Astrocyte of the spinal cord (primary cell): ENCODE measurements around the gene BTBD2.

ENCODE experiments used
- DNase-seq: peaks from one replicate; pipeline ENCODE4 v3.0.0; 2011; ENCODE audit warnings: low read depth, low spot score
- H3K4me3 ChIP-seq: 2 replicates; pipeline ENCODE4 v1.5.1; 2011; ENCODE audit warnings: low read depth, mild to moderate bottlenecking, low read length, moderate library complexity
- in situ Hi-C: cut with HindIII; loops from 2 replicates; pipeline ENCODE4 v1.10.0; 2017; ENCODE audit warnings: low sequenced_read_pairs
- TF ChIP-seq, protein P1 (sequence below): IDR thresholded peaks from 2 replicates; pipeline ENCODE4 v1.5.1; 2012; ENCODE audit warnings: low read depth, mild to moderate bottlenecking, low read length, inconsistent platforms

The BTBD2 gene

DNA sequence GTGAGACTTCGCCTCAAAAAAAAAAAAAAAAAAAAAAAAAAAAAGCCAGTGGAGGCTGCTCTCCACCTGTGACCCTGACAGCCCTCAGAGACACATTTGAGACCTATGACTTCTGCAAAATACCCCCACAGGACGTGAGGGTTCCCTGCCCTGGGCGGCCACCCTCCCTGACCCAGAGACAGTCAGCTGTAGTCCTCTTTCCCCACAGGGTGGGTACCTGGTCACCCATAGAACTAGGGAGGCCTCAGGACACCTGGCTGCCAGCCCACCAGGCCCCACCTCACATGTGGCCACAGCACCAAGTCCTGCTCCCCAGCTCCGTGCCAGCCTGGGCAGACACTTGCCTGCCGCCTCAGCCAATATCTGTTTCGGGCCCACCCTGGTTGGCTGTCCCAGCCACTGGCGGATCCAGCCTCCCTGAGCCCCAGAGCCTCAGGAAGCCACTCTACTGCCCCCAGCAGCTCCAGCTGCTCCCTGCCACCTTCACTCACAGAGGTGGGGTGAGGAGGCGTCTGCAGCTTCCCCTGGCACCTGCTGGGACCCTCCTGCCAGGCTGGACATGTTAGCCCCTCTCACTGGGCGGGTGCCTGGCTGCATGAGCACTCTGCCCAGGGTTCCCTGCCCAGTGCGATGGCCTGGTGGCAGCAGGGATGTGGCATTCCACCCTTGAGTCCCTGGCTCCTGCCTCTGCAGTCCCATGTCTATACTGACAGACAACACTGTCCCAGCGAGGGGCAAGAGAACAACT, 28.6 kb upstream of the BTBD2 start:
- no peak for DNase-seq
- no peak overlapping the region for H3K4me3 ChIP-seq
- TF ChIP-seq, protein P1, sequence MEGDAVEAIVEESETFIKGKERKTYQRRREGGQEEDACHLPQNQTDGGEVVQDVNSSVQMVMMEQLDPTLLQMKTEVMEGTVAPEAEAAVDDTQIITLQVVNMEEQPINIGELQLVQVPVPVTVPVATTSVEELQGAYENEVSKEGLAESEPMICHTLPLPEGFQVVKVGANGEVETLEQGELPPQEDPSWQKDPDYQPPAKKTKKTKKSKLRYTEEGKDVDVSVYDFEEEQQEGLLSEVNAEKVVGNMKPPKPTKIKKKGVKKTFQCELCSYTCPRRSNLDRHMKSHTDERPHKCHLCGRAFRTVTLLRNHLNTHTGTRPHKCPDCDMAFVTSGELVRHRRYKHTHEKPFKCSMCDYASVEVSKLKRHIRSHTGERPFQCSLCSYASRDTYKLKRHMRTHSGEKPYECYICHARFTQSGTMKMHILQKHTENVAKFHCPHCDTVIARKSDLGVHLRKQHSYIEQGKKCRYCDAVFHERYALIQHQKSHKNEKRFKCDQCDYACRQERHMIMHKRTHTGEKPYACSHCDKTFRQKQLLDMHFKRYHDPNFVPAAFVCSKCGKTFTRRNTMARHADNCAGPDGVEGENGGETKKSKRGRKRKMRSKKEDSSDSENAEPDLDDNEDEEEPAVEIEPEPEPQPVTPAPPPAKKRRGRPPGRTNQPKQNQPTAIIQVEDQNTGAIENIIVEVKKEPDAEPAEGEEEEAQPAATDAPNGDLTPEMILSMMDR, result no peak
- in situ Hi-C loops, result no loop called here

DNA sequence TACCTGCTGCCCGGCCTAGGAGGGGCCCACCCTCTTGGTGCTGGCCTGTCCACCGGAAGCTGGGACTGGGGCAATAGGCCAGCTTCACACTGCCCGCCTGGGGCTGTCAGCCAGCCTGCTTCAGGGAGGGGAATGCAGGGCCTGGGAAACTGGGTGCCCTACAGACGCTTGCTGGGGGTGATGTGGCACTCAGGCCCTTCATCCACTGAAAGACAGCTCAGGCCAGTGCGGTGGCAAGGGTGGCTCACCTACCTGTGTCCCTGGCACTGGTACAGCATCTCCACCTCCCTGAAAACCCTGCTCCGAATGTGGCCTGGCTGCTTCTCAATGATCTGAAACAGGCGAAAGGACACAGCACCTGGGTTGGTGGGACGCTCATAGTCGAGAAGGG, 27.7 kb upstream of the BTBD2 start:
- no peak for DNase-seq
- H3K4me3 ChIP-seq, result no peak overlapping the region
- in situ Hi-C loops, result no loop called here
- TF ChIP-seq, protein P1, result no peak

DNA sequence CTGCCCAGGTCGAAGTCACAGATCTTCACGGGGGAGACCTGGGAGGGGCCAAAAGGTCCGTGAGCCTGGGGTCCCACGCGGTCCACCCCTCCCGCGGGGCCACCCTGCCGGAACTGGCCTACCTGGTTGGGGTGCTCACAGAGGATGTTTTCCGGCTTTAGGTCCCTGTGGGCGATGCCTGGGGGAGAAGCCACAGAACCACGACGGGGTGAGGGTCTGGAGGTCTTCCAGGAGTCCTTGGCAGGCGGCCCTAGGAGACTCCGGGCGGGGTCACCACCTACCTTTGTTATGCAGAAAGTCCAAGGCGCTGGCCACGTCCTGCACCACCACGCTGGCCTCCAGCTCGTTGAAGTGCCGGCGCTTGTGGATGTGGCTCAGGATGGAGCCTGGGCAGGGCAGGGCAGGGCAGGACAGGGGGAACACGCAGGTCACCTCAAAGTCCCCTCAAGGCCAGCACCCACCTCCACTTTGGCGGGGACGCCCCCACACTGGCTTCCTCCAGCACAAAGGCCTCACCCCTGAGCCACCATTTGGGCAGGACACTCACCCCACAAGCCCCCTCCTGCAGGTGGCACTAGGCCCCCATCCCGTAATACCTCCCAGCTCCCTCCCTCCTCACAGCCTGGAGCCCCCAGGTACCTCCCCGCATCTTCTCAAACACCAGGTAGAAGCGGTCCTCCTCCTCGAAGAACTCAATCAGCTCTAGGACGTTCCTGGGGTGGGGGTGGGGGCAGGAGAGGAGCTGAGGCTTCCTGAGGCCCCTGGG, 27.2 kb upstream of the BTBD2 start:
- in situ Hi-C loops, result no loop called here
- H3K4me3 ChIP-seq, result no peak overlapping the region
- DNase-seq, result no peak

DNA sequence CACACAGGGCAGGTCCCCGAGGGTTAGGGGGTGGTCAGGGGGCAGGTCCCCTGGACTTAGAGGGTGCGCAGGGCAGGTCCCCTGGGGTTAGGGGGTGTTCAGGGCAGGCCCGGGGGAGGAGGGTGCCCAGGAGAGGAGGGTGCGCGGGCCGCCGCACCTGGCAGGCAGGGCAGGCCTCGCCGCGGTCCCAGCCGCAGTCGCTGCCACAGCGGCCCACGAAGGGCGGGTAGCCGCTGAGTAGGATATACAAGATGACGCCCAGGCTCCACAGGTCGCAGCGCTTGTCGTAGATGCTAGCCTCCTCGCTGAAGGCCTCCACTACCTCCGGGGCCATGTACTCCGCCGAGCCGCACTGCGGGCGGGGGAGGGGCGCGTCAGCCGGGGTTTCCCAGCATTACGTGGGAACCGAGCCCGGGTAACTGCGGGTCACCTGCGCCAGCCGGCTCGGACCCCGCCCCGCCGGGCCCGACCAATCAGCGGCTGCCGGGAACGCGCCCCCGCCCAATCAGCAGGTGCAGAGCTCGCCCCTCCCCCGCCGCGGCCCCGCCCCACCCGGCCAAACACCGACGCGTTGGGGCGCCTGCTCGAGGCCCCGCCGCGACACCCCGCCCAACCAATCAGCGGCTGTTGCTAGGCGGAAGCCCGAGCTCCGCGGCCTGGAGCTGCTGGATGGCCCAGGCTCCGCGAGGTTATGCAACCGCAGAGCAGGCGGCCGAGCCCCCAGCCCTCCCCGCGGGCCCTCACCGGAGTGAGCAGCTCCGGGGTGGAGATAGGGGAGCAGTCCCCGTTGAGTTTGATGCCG, 26.4 kb upstream of the BTBD2 start:
- no peak overlapping the region for H3K4me3 ChIP-seq
- peak; percentile 92 for DNase-seq
- TF ChIP-seq, protein P1, result no peak
- in situ Hi-C loops, result no loop called here

More for the DNA sequence above, 27.2 kb upstream of the BTBD2 start:
- TF ChIP-seq, protein P1, result no peak

DNA sequence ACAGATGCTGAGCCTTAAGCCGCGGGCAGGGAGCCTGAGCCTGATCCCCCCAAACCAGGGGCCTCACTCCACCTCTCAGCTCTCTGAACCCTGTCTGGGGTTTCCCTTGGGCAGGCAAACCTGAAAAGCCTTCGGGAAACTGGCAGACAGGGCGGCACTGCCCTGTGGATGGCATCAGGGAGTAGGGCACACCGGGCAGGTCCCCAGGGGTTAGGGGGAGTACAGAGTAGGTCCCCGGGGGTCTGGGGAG, 25.8 kb upstream of the BTBD2 start:
- TF ChIP-seq, protein P1, result no peak
- in situ Hi-C loops, result no loop called here
- H3K4me3 ChIP-seq, result no peak overlapping the region
- no peak for DNase-seq

DNA sequence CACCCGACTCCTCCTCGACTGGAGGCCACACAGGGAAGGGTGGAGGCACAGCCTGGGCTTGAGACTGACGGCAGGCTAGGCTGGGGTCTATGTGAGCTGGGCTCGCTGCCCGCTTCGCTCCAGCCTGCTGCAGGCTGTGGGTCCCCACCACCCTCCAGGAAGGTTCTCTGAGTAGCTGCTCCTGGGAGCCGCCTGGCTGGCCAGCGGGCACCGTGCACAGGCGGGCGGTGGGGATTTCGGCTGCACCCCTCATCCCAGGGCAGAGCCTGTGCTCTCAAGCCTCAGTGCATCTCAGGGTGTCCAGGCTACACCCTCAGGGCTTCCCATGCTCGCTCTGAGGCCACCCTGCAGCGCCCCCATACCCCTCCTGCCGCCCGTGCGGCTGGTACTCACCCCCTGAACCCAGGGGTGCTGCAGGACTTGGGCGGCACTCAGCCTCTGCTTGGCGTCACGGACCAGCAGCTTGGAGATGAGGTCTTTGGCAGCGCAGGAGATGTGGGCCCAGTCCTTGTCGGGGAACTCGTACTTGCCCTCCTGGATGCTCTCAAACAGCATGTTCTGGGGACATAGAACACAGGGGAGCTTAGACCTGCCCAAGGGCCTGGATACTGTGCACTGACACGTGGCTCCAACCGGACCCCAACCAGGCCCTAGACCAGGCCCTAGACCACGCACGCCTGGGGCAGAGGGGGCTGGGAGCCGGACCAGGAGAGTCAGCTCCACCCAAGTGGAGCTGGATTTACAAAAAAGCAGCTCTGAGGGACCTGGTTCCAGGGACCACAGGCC, 25.3 kb upstream of the BTBD2 start:
- TF ChIP-seq, protein P1, result no peak
- in situ Hi-C loops, result no loop called here
- H3K4me3 ChIP-seq, result no peak overlapping the region
- no peak for DNase-seq
